Trophoblast cell (in vitro differentiated cells and primary cell): ENCODE results near the gene JADE2.

Experiments used
- DNase-seq, 2 donors: peaks; one replicate each; pipeline ENCODE4 v3.0.0-alpha.2; 2016
- H2AFZ ChIP-seq: 2 replicates; pipeline ENCODE4 v1.6.1; 2013; ENCODE audit warnings: low read length, moderate library complexity, mild to moderate bottlenecking; ENCODE audit not compliant: insufficient read depth, poor library complexity
- H2AK5ac ChIP-seq: 2 replicates; pipeline ENCODE4 v1.6.1; 2013; ENCODE audit warnings: mild to moderate bottlenecking, low read length
- H2BK120ac ChIP-seq: 2 replicates; pipeline ENCODE4 v1.6.1; 2013; ENCODE audit warnings: low read length, mild to moderate bottlenecking, moderate library complexity; ENCODE audit not compliant: insufficient read depth, poor library complexity
- H2BK12ac ChIP-seq: 2 replicates; pipeline ENCODE4 v1.6.1; 2013; ENCODE audit warnings: mild to moderate bottlenecking, low read length, moderate library complexity
- H2BK5ac ChIP-seq: 2 replicates; pipeline ENCODE4 v1.6.1; 2013; ENCODE audit warnings: low read length, low read depth, moderate library complexity, mild to moderate bottlenecking; ENCODE audit not compliant: poor library complexity
- H3K14ac ChIP-seq: 2 replicates; pipeline ENCODE4 v1.6.1; 2013; ENCODE audit warnings: mild to moderate bottlenecking, low read length
- H3K18ac ChIP-seq: 2 replicates; pipeline ENCODE4 v1.6.1; 2013; ENCODE audit warnings: mild to moderate bottlenecking, low read length
- H3K23ac ChIP-seq: 2 replicates; pipeline ENCODE4 v1.6.1; 2013; ENCODE audit warnings: low read length
- H3K27ac ChIP-seq: 2 replicates; pipeline ENCODE4 v1.5.1; 2013; ENCODE audit warnings: low read depth, mild to moderate bottlenecking, inconsistent platforms, low read length, moderate library complexity
- H3K27me3 ChIP-seq: 2 replicates; pipeline ENCODE4 v1.6.1; 2013; ENCODE audit warnings: inconsistent platforms, mild to moderate bottlenecking, low read length, moderate library complexity; ENCODE audit not compliant: insufficient read depth
- H3K36me3 ChIP-seq, 2 experiments: 1 replicate in 1 of 2; 2 replicates in 1 of 2; pipeline ENCODE4 v1.6.1; 2013; ENCODE audit warnings: low read length in 2 of 2, mild to moderate bottlenecking in 2 of 2, moderate library complexity in 1 of 2; ENCODE audit not compliant: insufficient read depth in 2 of 2, control insufficient read depth in 1 of 2
- H3K4ac ChIP-seq: 2 replicates; pipeline ENCODE4 v1.6.1; 2013; ENCODE audit warnings: low read depth, mild to moderate bottlenecking, low read length, moderate library complexity
- H3K4me1 ChIP-seq, 2 experiments: 1 replicate in 1 of 2; 2 replicates in 1 of 2; pipeline ENCODE4 v1.6.1; 2013; ENCODE audit warnings: low read length in 2 of 2, mild to moderate bottlenecking in 2 of 2, moderate library complexity in 1 of 2; ENCODE audit not compliant: insufficient read depth in 2 of 2, control insufficient read depth in 1 of 2
- H3K4me2 ChIP-seq: 2 replicates; pipeline ENCODE4 v1.6.1; 2013; ENCODE audit warnings: inconsistent platforms, mild to moderate bottlenecking, low read length, moderate library complexity
- H3K4me3 ChIP-seq: 2 replicates; pipeline ENCODE4 v1.5.1; 2013; ENCODE audit warnings: mild to moderate bottlenecking, low read depth, low read length, inconsistent platforms
- H3K79me1 ChIP-seq: one replicate; pipeline ENCODE4 v1.6.1; 2013; ENCODE audit warnings: low read length
- H3K79me2 ChIP-seq: 2 replicates; pipeline ENCODE4 v1.6.1; 2013; ENCODE audit warnings: low read length, mild to moderate bottlenecking; ENCODE audit not compliant: control insufficient read depth, insufficient read depth, poor library complexity
- H3K9ac ChIP-seq: 2 replicates; pipeline ENCODE4 v1.6.1; 2013; ENCODE audit warnings: mild to moderate bottlenecking, low read length
- H3K9me3 ChIP-seq: 2 replicates; pipeline ENCODE4 v1.6.1; 2013; ENCODE audit warnings: low read depth, mild to moderate bottlenecking, control low read depth, inconsistent platforms, low read length; ENCODE audit not compliant: insufficient read depth
- H4K12ac ChIP-seq: 2 replicates; pipeline ENCODE4 v1.6.1; 2013; ENCODE audit warnings: low read depth, mild to moderate bottlenecking, low read length, moderate library complexity
- H4K8ac ChIP-seq: 2 replicates; pipeline ENCODE4 v1.6.1; 2013; ENCODE audit warnings: low read depth, mild to moderate bottlenecking, low read length, moderate library complexity
- H4K91ac ChIP-seq: one replicate; pipeline ENCODE4 v1.6.1; 2013; ENCODE audit warnings: low read depth, mild to moderate bottlenecking, low read length, moderate library complexity
- WGBS: extraction: QIAGEN DNeasy Blood & Tissue Kit; methylation state at CpG from one replicate; pipeline ENCODE4 v1.1.7; 2013; ENCODE audit warnings: missing lambda C conversion rate; ENCODE audit not compliant: insufficient read length, insufficient coverage; ENCODE audit errors: extremely low coverage; 5-methylcytosine and 5-hydroxymethylcytosine counted together

The JADE2 gene

DNA sequence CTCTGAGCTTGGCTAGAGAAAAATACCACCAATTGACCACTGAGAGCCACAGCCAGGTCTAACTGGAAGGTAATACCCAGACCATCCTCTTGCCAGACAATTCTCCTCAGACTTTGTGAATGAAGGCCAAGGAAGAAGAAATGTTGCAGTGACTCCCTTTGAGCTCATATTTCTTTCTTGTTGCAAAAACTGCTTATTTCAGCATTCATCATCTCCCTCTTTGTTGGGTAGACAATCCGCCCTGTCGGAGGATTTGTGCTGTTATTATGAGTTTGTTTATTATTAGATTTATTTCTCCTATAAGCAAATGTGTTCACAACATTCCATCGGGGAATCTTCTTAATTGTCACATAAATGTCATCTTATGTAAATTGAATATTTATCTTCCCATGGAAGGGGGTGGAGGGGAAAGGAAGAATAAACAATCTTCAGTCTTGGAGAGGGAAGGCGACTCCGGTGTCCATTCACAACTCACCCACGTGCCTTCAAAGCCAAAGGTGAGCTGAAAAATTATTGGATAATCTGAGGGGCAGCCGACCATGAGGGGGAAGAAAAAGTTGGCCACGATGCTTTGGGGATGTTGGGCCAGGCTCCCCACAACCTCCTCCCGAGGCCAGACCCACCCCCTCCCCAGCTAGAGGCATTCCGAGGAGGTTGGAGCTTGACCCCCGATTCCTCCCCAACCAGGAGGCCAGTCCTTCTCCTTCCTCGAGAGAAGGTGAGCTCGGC is 1.8 kb upstream of the JADE2 start:
- Histone ChIP-seq H3K79me2 (peaks cover 15% of the 10 kb centered on the region), H2AK5ac (no peak overlapping the region), H3K18ac (no peak overlapping the region), H3K23ac (no peak overlapping the region), H3K4me2 (peak overlapping the region; percentile 100), H3K4me3 (no peak overlapping the region), H3K4ac (no peak overlapping the region), H4K12ac (peak overlapping the region; percentile 4), H3K27me3 (no peaks in the 10 kb centered on the region), H3K9ac (no peak overlapping the region), H3K14ac (peak overlapping the region; percentile 50), H2BK5ac (peak overlapping the region; percentile 34), H2AFZ (peak overlapping the region; percentile 85), H4K8ac (peak overlapping the region; percentile 90), H3K9me3 (no peaks in the 10 kb centered on the region), H3K27ac (no peak overlapping the region), H3K79me1 (peaks cover 29% of the 10 kb centered on the region), H4K91ac (peak overlapping the region; percentile 85), H3K4me1 (peaks cover 5% of the 10 kb centered on the region in 2 experiments), H2BK12ac (peak overlapping the region; percentile 8), H3K36me3 (no peaks in the 10 kb centered on the region), H2BK120ac (peak overlapping the region; percentile 15)
- peak in 1 of 2 donors; percentile 13 for DNase-seq
- no CpG with 5 or more reads among the region's 13 CpGs for WGBS

DNA sequence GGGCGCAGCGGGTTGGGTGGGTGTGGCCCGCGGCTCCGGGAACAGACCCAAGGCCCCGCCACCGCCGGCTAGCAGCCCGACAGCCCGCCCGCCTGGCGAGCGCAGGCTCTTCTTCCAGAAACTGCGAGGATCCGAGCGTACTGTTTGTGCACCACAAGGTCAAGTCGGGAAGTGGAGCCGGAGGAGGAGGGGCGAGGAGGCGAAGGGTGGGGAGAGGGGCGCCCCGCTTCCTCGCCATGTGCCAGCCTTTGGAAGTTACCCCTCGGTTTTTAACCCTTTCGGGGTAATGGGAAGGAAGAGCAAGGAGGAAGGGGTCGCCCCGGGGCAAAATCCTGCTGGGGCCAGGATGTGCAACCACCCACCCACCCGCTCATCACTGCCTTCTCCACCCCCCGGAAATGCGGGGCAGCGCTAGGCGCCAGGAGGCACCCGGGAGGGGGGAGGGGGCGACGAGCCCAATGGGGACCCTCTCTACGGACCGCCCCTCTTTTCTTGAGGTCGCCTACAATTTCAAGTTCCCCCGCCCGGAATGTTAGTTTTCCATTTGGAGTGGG is 1.1 kb upstream of the JADE2 start:
- H3K9ac ChIP-seq, result peak overlapping the region; percentile 84
- H3K27me3 ChIP-seq, result no peaks in the 10 kb centered on the region
- no peak overlapping the region for H3K23ac ChIP-seq
- peak overlapping the region; percentile 74 for H4K12ac ChIP-seq
- peak overlapping the region; percentile 11 for H3K27ac ChIP-seq
- H3K79me2 ChIP-seq, result peaks cover 15% of the 10 kb centered on the region
- peak overlapping the region; percentile 29 for H3K4ac ChIP-seq
- DNase-seq, result peak; percentile 82 to 86
- WGBS, result no CpG with 5 or more reads among the region's 40 CpGs
- H2AK5ac ChIP-seq, result no peak overlapping the region
- peak overlapping the region; percentile 67 for H3K14ac ChIP-seq
- peak overlapping the region; percentile 95 for H2AFZ ChIP-seq
- peak overlapping the region; percentile 72 for H3K18ac ChIP-seq
- no peaks in the 10 kb centered on the region for H3K9me3 ChIP-seq
- peaks cover 5% of the 10 kb centered on the region in 2 experiments for H3K4me1 ChIP-seq
- peak overlapping the region; percentile 67 for H2BK5ac ChIP-seq
- peak overlapping the region; percentile 85 for H4K91ac ChIP-seq
- H3K4me2 ChIP-seq, result peak overlapping the region; percentile 100
- peaks cover 29% of the 10 kb centered on the region for H3K79me1 ChIP-seq
- H3K36me3 ChIP-seq, result no peaks in the 10 kb centered on the region
- H4K8ac ChIP-seq, result peak overlapping the region; percentile 90
- H2BK12ac ChIP-seq, result peak overlapping the region; percentile 20
- H3K4me3 ChIP-seq, result peak overlapping the region; percentile 72
- peak overlapping the region; percentile 80 for H2BK120ac ChIP-seq

DNA sequence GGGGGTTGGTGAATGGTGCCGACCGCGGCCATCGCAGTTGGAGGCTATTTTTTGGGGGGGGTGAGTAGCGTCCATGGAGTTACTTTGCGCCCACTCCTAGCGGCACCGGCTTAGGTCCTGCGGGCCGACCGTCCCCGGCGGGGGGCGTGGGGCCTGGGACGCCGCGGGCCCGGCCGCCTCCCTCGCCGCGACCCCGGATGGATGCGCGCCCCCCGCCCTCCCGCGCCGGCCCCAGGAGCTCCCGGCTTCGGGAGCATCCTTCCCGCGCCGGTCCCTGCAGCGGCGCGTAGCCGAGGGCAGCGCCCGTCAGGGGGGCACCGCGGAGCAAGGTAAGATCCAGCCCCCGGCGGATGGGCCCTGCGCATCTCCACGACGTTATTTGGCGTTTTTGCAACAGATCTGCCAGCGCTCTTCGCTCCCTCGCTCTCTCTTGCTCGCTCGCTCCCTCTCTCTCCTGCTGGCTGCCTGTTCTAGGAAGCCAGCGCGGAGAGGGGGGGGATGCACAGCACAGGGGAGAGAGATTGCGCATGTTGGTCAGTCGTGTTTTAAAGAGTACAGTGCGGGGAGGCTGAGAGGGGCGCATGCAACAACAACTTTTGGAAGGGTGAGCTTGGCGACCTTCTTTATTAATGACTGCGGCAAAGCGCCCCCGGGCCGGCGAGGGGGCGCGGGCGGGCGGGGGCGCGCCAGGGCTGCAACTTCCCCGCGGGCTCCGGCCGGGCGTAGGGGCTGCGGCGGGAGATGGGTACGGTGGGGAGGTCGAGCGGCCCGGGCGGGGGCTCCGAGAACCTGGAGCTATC is 413 bp downstream of the JADE2 start:
- DNase-seq, result peak; percentile 77 to 82
- H3K4ac ChIP-seq, result peak overlapping the region; percentile 70
- H3K23ac ChIP-seq, result no peak overlapping the region
- H3K4me1 ChIP-seq, result peaks cover 5% of the 10 kb centered on the region in 2 experiments
- H3K14ac ChIP-seq, result peak overlapping the region; percentile 80
- peak overlapping the region; percentile 85 for H3K18ac ChIP-seq
- H4K91ac ChIP-seq, result peak overlapping the region; percentile 84
- WGBS, result no CpG with 5 or more reads among the region's 84 CpGs
- peak overlapping the region; percentile 91 for H3K27ac ChIP-seq
- peaks cover 29% of the 10 kb centered on the region for H3K79me1 ChIP-seq
- H3K27me3 ChIP-seq, result no peaks in the 10 kb centered on the region
- H3K9ac ChIP-seq, result peak overlapping the region; percentile 42
- peak overlapping the region; percentile 88 for H2AFZ ChIP-seq
- peak overlapping the region; percentile 73 for H3K4me3 ChIP-seq
- no peak overlapping the region for H2BK12ac ChIP-seq
- no peaks in the 10 kb centered on the region for H3K36me3 ChIP-seq
- H2AK5ac ChIP-seq, result no peak overlapping the region
- peak overlapping the region; percentile 43 for H2BK5ac ChIP-seq
- H2BK120ac ChIP-seq, result peak overlapping the region; percentile 82
- H3K9me3 ChIP-seq, result no peaks in the 10 kb centered on the region
- peak overlapping the region; percentile 81 for H4K8ac ChIP-seq
- H3K79me2 ChIP-seq, result peaks cover 15% of the 10 kb centered on the region
- peak overlapping the region; percentile 85 for H4K12ac ChIP-seq
- peak overlapping the region; percentile 99 for H3K4me2 ChIP-seq

DNA sequence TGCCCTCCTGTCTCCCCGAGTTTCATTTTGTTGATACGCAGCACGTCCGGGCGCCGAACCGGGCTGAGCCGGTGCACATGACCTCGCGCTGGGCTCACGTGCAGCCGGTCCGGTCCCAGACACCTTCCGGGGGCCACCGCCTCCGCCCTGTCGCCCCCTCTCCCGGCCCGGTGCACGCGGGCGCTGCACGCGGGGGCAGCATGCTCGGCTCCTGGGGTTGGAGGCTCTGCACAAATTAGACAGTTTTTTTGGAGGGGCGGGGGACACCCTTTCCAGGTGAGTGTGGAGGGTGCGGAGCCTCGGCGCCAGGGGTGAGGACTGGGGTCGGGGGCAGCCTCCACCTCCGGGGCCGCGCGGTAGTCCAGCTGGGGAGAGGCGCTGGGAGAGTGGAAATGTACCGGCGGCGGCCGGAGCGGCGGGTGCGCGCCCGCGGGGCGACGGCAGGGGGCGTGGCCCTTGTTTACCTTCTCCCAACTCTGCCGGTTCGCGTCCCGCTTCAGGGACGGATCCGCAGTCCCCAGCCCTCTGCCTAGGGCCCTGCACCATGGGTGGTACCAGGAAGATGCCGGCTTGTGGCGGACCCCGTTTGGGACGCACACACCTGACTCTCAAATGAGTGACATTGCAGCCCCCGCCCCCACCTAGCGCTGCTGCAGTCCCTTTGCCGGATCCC is 1.1 kb downstream of the JADE2 start:
- H3K27ac ChIP-seq, result peak overlapping the region; percentile 91
- H2BK120ac ChIP-seq, result peak overlapping the region; percentile 82
- peaks cover 29% of the 10 kb centered on the region for H3K79me1 ChIP-seq
- no peaks in the 10 kb centered on the region for H3K27me3 ChIP-seq
- H3K36me3 ChIP-seq, result no peaks in the 10 kb centered on the region
- WGBS, result no CpG with 5 or more reads among the region's 61 CpGs
- no peaks in the 10 kb centered on the region for H3K9me3 ChIP-seq
- peak overlapping the region; percentile 80 for H3K14ac ChIP-seq
- H3K9ac ChIP-seq, result peak overlapping the region; percentile 11
- H2AK5ac ChIP-seq, result peak overlapping the region; percentile 34
- peak overlapping the region; percentile 81 for H4K8ac ChIP-seq
- H3K4ac ChIP-seq, result peak overlapping the region; percentile 70
- DNase-seq, result peak; percentile 71 to 84
- H3K18ac ChIP-seq, result peak overlapping the region; percentile 91
- peak overlapping the region; percentile 92 for H4K91ac ChIP-seq
- peaks cover 15% of the 10 kb centered on the region for H3K79me2 ChIP-seq
- peak overlapping the region; percentile 85 for H4K12ac ChIP-seq
- no peak overlapping the region for H3K23ac ChIP-seq
- H3K4me1 ChIP-seq, result peaks cover 5% of the 10 kb centered on the region in 2 experiments
- peak overlapping the region; percentile 62 for H2BK12ac ChIP-seq
- peak overlapping the region; percentile 99 for H3K4me2 ChIP-seq
- H3K4me3 ChIP-seq, result peak overlapping the region; percentile 73
- H2AFZ ChIP-seq, result peak overlapping the region; percentile 88
- H2BK5ac ChIP-seq, result peak overlapping the region; percentile 43
